AG09309 (cell line): ENCODE measurements around the gene BIN2.

ENCODE experiments used
- DNase-seq: peaks from one replicate; pipeline ENCODE4 v3.0.0-alpha.2; 2010; ENCODE audit warnings: low read depth
- H3K4me3 ChIP-seq: 2 replicates; pipeline ENCODE4 v1.5.1; 2011; ENCODE audit warnings: mild to moderate bottlenecking, low read depth, low read length, moderate library complexity; ENCODE audit not compliant: control insufficient read depth
- CTCF ChIP-seq: IDR thresholded peaks from 2 replicates; pipeline ENCODE4 v1.5.1; 2011; ENCODE audit warnings: mild to moderate bottlenecking, low read depth, low read length, inconsistent platforms; ENCODE audit not compliant: insufficient read depth, control insufficient read depth; ENCODE audit errors: missing control alignments

The BIN2 gene

GRCh38 chr12:51360315-51360714 is 36.3 kb upstream of the BIN2 start:
- H3K4me3 ChIP-seq = no peak overlapping the region
- TF ChIP-seq CTCF = no peak
- no peak for DNase-seq

- no peak overlapping the region for H3K4me3 ChIP-seq
- DNase-seq = no peak
- TF ChIP-seq CTCF = no peak
Measured at GRCh38 chr12:51359851-51360250, 35.9 kb upstream of the BIN2 start.

- TF ChIP-seq CTCF = no peak
- no peak overlapping the region for H3K4me3 ChIP-seq
- DNase-seq = no peak
Measured at GRCh38 chr12:51358496-51358895, 34.5 kb upstream of the BIN2 start.

- no peak for DNase-seq
Measured at GRCh38 chr12:51357374-51358047, 33.5 kb upstream of the BIN2 start.

GRCh38 chr12:51351913-51352532 is 28.0 kb upstream of the BIN2 start:
- TF ChIP-seq CTCF = peak; percentile 87
- DNase-seq = no peak
- H3K4me3 ChIP-seq = no peak overlapping the region

More at GRCh38 chr12:51357374-51358047, 33.5 kb upstream of the BIN2 start:
- H3K4me3 ChIP-seq = no peak overlapping the region
- TF ChIP-seq CTCF = no peak

- peak; percentile 75 for DNase-seq
- no peak for TF ChIP-seq CTCF
- no peak overlapping the region for H3K4me3 ChIP-seq
Measured at GRCh38 chr12:51349026-51349425, 25.1 kb upstream of the BIN2 start.

GRCh38 chr12:51348116-51348515 is 24.1 kb upstream of the BIN2 start:
- TF ChIP-seq CTCF = no peak

More at GRCh38 chr12:51348116-51348515, 24.1 kb upstream of the BIN2 start:
- no peak overlapping the region for H3K4me3 ChIP-seq
- no peak for DNase-seq
